Measurements from ENCODE around the gene DCXR.

DNA sequence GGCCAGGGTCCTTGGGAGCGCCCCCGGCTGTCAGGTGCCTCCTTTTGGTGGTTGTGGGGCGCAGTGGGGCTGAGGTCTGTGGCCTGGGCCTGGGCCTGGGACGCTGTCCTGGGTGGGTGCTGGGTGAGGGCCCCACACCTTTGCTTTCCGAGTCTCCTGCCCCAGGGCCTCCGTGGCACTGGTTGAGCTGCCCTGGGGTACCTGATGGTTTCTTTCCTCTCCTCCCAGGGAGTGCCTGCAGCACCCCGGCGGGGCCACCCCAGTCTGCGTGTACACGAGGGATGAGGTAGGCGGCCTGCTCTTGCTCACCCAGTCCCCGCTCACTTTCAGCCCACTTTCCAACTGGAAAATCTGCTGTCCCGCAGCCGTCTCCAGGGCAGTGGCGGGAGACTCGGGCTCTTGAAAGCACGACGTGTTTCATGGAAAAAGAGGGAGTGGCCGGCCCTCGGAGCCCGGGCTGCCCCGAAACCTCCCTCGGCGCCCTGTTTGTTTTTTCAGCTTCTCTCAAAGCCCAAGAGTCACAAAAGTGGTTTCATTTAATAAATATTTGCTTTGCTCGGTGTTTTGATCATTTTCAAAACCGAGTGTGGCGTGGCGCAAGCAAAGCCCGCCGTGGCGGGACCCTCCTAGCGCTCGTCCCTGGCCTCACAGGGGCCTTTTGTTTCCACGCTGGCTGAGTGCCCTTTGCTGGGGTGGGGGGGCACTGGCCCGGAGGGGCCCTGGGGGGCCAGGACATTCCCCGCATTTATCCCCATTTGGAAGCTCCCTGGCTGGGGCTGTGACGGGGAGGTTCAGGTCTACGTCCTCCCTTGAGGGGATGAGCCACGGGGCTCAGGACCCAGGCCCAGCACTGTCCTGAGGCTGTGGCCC, 42.7 kb downstream of the DCXR start:
- TF ChIP-seq, protein P1, sequence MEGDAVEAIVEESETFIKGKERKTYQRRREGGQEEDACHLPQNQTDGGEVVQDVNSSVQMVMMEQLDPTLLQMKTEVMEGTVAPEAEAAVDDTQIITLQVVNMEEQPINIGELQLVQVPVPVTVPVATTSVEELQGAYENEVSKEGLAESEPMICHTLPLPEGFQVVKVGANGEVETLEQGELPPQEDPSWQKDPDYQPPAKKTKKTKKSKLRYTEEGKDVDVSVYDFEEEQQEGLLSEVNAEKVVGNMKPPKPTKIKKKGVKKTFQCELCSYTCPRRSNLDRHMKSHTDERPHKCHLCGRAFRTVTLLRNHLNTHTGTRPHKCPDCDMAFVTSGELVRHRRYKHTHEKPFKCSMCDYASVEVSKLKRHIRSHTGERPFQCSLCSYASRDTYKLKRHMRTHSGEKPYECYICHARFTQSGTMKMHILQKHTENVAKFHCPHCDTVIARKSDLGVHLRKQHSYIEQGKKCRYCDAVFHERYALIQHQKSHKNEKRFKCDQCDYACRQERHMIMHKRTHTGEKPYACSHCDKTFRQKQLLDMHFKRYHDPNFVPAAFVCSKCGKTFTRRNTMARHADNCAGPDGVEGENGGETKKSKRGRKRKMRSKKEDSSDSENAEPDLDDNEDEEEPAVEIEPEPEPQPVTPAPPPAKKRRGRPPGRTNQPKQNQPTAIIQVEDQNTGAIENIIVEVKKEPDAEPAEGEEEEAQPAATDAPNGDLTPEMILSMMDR (IDR thresholded peaks at IDR 0.05; ENCODE audit: low read depth, low read length): no peak
- no peak for TF ChIP-seq EZH2phosphoT487 (IDR thresholded peaks at IDR 0.05; ENCODE audit: low read depth)

All from OCI-LY3 (cell line).